ENCODE results near the gene AIP. TPM values are rescaled to one million over a fixed set of nuclear protein-coding genes. Genes with fewer than 3 reads are reported as not detected.
A peak's percentile ranks its signal among the peaks of the same experiment; 100 is the strongest.

AIP gene
- total and polyA plus RNA-seq, 2 donors (not counting 3 experiments of a cell fraction or from before 2014, with no cell fraction given): 46.3 to 114 TPM

- Histone ChIP-seq H2AFZ (ENCODE audit: low read depth, low read length) (no peak overlapping the region), H3K9ac (replicated peaks; ENCODE audit: extremely low read depth, insufficient read depth, low read length) (no peak overlapping the region), H3K9me3 (replicated peaks; ENCODE audit: control insufficient read depth, insufficient read depth, low read length) (no peaks in the 10 kb centered on the region), H3K36me3 (ENCODE audit: control insufficient read depth in 2 of 2, extremely low read depth in 1 of 2, insufficient read depth in 2 of 2, low read length in 2 of 2) (no peaks in the 10 kb centered on the region), H3K27ac (ENCODE audit: insufficient read depth, low read depth, low read length) (no peak overlapping the region), H3K4me3 (replicated peaks in 1 of 3; ENCODE audit: insufficient read depth in 1 of 3, low read depth in 1 of 3, low read length in 3 of 3) (no peak overlapping the region), H3K9me1 (replicated peaks; ENCODE audit: control insufficient read depth, extremely low read depth, insufficient read depth, low read length) (no peaks in the 10 kb centered on the region), H3K4me1 (ENCODE audit: control insufficient read depth, extremely low read depth, insufficient read depth, low read length) (peaks cover 14% of the 10 kb centered on the region), H3K27me3 (ENCODE audit: control insufficient read depth in 2 of 2, insufficient read depth in 2 of 2, low read length in 2 of 2) (no peaks in the 10 kb centered on the region), H3K4me2 (ENCODE audit: insufficient read depth, low read length) (no peak overlapping the region), H3K79me2 (ENCODE audit: control insufficient read depth, insufficient read depth, low read length) (no peaks in the 10 kb centered on the region), H4K20me1 (replicated peaks; ENCODE audit: control insufficient read depth, extremely low read depth, insufficient read depth, low read length) (no peaks in the 10 kb centered on the region)
- TF ChIP-seq MYC (IDR thresholded peaks at IDR 0.05; ENCODE audit: low read depth, low read length): no peak
- intact Hi-C loops (cut with micrococcal nuclease): no loop called here
- dilution Hi-C loops (cut with MboI; ENCODE audit: extremely low pct_ligation_motif_present, low sequenced_read_pairs): no loop called here
- DNase-seq (ENCODE audit: low read depth, low spot score) (no peak), FAIRE-seq (no peak)
- POLR2A ChIA-PET: interaction anchor here (1.1 kb wide), 1 partner anchor 14 kb away, joined by 3 read pairs; no protein-coding TSS in a partner anchor
- BruUV-seq (replicated peaks): no TSS peak
- CTCF ChIA-PET: interaction anchor here (1.0 kb wide), 1 partner anchor 16 kb away, joined by 3 read pairs; no protein-coding TSS in a partner anchor
Observed at GRCh38 chr11:67463186-67463585, 19.6 kb upstream of the AIP start.

GRCh38 chr11:67463680-67464410, 19.0 kb upstream of the AIP start:
- H3K4me2 ChIP-seq (ENCODE audit: insufficient read depth, low read length): peak overlapping the region; percentile 26
- peak overlapping the region; percentile 79 for H2AFZ ChIP-seq (ENCODE audit: low read depth, low read length)
- peak overlapping the region; percentile 44 for H3K27ac ChIP-seq (ENCODE audit: insufficient read depth, low read depth, low read length)
- ChIA-PET CTCF (interaction anchor here (1.0 kb wide), 1 partner anchor 17 kb away, joined by 3 read pairs; no protein-coding TSS in a partner anchor), POLR2A (interaction anchor here (1.1 kb wide), 1 partner anchor 14 kb away, joined by 3 read pairs; no protein-coding TSS in a partner anchor)
- peaks cover 16% of the 10 kb centered on the region for H3K4me1 ChIP-seq (ENCODE audit: control insufficient read depth, extremely low read depth, insufficient read depth, low read length)
- H3K9me1 ChIP-seq (replicated peaks; ENCODE audit: control insufficient read depth, extremely low read depth, insufficient read depth, low read length): no peaks in the 10 kb centered on the region
- H3K36me3 ChIP-seq (ENCODE audit: control insufficient read depth in 2 of 2, extremely low read depth in 1 of 2, insufficient read depth in 2 of 2, low read length in 2 of 2): no peaks in the 10 kb centered on the region
- dilution Hi-C loops (cut with MboI; ENCODE audit: extremely low pct_ligation_motif_present, low sequenced_read_pairs): no loop called here
- H3K9me3 ChIP-seq (replicated peaks; ENCODE audit: control insufficient read depth, insufficient read depth, low read length): no peaks in the 10 kb centered on the region
- intact Hi-C loops (cut with micrococcal nuclease): loop anchor here (1.0 to 2.0 kb wide), 2 partner anchors 21 to 43 kb away; partner anchors contain the start of gene CORO1B
- FAIRE-seq (peak; percentile 63), DNase-seq (ENCODE audit: low read depth, low spot score) (no peak)
- H3K9ac ChIP-seq (replicated peaks; ENCODE audit: extremely low read depth, insufficient read depth, low read length): no peak overlapping the region
- no peaks in the 10 kb centered on the region for H4K20me1 ChIP-seq (replicated peaks; ENCODE audit: control insufficient read depth, extremely low read depth, insufficient read depth, low read length)
- peak overlapping the region in 2 of 3 experiments; percentile 31 to 64 for H3K4me3 ChIP-seq (replicated peaks in 1 of 3; ENCODE audit: insufficient read depth in 1 of 3, low read depth in 1 of 3, low read length in 3 of 3)
- no peaks in the 10 kb centered on the region for H3K27me3 ChIP-seq (ENCODE audit: control insufficient read depth in 2 of 2, insufficient read depth in 2 of 2, low read length in 2 of 2)
- TF ChIP-seq EZH2 (IDR thresholded peaks at IDR 0.05; ENCODE audit: borderline replicate concordance, low read depth, low read length, severe bottlenecking) (no peak), JUN (IDR thresholded peaks at IDR 0.05; ENCODE audit: borderline replicate concordance, insufficient read depth, insufficient read length, low read depth) (no peak), CTCF (IDR thresholded peaks at IDR 0.05; ENCODE audit: extremely low read depth in 1 of 2, insufficient read depth in 1 of 2, low read depth in 1 of 2, low read length in 2 of 2) (no peak), MAX (IDR thresholded peaks at IDR 0.05; ENCODE audit: insufficient read depth, insufficient read length) (no peak), FOS (IDR thresholded peaks at IDR 0.05; ENCODE audit: borderline replicate concordance, insufficient read depth, low read length) (peak; percentile 16), POLR2AphosphoS5 (IDR thresholded peaks at IDR 0.05; ENCODE audit: insufficient read depth, low read depth, low read length) (no peak)
- H3K79me2 ChIP-seq (ENCODE audit: control insufficient read depth, insufficient read depth, low read length): no peaks in the 10 kb centered on the region
- TSS peak; percentile 16 for BruUV-seq (replicated peaks)

All from endothelial cell of umbilical vein (primary cell).